Erythroblast (primary cell): Measurements from ENCODE around the gene PKN3.

ENCODE experiments used
- GATA1 ChIP-seq: IDR thresholded peaks from 2 replicates; pipeline ENCODE4 v1.6.1; 2011; ENCODE audit warnings: low read depth, mild to moderate bottlenecking, control low read depth, low read length, moderate library complexity
- POLR2A ChIP-seq: IDR thresholded peaks from 2 replicates; pipeline ENCODE4 v1.6.1; 2011; ENCODE audit warnings: mild to moderate bottlenecking, low read length

DNA sequence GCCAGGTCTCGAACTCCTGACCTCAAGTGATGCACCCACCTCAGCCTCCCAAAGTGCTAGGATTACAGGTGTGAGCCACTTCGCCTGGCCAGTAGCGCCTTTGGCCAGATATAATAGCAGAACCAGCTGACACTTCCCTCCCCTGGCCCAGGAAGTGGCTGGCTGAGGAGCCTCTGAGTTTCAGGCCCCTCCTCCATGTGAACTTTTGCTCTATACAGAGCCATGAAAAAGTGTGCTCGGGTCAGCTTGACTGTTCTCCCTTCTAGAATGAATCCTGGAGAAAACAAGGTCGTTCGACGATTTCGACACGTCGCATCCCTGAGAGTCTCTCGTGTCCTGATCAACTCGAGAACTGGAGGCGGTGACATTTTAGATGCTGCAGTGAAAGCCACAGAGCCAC, 30.3 kb downstream of the PKN3 start:
- TF ChIP-seq POLR2A (no peak), GATA1 (no peak)
